Activated CD8-positive, alpha-beta memory T cell treated with anti-CD3 and anti-CD28 coated beads for 24 hours (primary cell): Measurements from ENCODE around the gene GNAO1.

Experiments used
- DNase-seq: peaks from one replicate; pipeline ENCODE4 v3.0.0-alpha.2; 2020

The GNAO1 gene

DNA sequence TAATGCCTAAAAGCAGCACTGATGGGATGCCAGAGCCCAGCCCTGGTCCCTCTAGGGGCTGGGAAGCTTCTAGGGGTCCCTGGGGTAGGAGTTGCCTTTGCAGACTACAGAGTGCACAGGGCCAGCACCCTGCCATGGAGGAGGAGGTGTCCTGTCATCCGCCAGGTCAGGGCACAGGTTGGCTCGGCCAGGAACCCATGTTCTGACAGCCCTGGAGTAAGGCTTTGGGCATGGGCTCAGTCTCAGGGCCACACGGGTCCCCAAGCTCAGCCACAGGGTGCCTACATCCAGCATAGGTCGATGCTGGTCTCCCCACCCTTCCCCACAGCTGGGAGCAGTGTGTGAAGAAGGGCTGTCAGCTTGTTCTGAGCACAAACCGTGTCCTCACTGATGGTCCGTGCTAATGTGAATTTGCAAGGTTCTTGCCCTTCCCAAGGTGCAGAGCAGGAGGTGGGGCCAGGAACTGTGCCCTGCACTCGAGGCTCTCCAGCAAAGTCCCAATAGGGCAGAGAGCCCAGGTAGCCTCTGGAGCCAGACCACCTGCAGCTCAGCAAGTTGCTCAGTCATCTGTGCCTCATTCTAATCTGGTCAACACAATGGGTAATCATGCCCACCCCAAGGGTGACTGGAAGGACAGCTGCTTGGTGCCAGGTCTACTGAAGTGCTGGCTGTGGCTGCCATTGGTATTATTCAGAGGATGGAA lies 161.2 kb downstream of the GNAO1 start:
- DNase-seq = no peak

DNA sequence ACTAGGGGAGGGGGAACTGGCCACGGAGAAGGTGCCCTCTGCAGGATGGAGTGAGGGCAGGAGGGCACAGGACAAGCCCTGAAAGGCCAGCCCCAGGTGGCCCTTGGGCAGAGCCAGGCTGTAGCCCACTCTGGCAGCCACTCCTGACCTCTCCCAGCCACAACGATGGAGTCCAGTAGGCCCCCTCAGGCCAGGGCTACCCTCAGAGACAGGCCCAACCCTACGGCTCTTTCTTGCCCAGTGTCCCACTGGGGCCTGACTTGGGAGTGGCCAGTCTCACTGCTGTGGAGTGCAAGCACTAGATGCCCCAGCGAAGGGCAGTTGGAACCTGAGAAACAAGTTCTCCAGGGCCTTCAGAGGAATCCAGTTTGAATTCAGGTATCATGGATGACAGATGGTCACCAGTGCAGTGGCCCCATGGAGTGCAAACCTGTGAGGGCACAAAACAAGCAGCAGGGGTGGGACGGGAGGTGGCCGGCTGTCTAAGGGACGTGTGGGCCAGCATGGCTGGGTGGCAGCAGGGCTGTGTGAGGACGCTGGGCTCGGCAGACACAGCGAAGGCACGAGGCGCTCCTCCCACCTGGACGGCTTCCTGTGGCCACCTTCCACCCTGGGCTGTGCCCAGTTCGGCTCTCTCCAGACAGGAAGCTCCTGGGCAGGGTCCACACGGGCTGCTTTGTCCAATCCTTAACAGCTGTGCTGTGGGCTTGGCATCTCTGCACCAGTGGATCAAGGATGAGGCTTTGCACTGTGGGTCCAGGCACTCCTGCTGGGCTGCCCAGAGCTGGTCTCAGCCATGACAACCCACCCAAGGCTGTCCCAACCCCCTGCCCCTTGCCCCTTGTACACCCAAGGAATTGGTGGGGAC lies 162.0 kb downstream of the GNAO1 start:
- no peak for DNase-seq

DNA sequence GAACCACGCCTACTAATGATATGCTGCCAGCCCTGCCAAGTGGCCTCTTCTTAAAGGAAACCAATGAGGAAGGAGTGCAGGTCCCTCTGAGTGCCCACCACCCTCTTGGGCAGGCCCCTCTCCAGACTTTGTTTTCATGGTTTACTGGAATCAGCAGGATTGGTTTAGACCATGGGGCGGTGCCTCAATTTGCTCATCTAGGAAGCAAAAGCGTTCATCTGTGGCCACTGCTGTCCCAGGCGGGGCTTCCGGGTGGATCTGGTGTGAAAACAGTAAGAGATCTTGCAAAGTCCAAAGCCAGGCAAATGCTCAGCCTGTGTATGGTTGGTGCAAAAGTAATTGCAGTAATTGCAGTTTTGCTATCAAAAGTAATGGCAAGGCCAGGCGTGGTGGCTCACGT lies 162.7 kb downstream of the GNAO1 start:
- DNase-seq = no peak

- DNase-seq = no peak
Observed at GRCh38 chr16:56354746-56355145, 163.5 kb downstream of the GNAO1 start.

- no peak for DNase-seq
Observed at GRCh38 chr16:56355221-56355620, 163.9 kb downstream of the GNAO1 start.

DNA sequence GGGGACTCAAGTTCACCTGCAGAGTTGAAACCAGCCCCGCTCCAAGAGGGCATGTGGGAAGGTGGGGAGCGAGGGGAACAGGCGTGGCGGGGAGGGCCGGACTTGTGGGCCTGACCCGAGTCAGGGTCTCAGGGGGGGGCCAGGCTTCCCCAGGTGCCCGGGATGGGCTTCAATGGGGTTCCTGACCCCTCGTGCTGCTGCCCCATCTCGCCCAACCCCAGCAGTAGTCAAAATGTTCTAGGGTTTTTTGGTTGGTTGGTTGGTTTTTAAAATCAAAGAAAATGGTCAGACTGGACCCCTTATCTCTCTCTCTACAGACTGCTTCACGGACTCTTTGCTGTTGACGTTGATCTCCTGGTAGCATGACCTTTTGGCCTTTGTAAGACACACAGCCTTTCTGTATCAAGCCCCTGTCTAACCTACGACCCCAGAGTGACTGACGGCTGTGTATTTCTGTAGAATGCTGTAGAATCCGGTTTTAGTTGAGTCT lies 164.5 kb downstream of the GNAO1 start:
- no peak for DNase-seq

DNA sequence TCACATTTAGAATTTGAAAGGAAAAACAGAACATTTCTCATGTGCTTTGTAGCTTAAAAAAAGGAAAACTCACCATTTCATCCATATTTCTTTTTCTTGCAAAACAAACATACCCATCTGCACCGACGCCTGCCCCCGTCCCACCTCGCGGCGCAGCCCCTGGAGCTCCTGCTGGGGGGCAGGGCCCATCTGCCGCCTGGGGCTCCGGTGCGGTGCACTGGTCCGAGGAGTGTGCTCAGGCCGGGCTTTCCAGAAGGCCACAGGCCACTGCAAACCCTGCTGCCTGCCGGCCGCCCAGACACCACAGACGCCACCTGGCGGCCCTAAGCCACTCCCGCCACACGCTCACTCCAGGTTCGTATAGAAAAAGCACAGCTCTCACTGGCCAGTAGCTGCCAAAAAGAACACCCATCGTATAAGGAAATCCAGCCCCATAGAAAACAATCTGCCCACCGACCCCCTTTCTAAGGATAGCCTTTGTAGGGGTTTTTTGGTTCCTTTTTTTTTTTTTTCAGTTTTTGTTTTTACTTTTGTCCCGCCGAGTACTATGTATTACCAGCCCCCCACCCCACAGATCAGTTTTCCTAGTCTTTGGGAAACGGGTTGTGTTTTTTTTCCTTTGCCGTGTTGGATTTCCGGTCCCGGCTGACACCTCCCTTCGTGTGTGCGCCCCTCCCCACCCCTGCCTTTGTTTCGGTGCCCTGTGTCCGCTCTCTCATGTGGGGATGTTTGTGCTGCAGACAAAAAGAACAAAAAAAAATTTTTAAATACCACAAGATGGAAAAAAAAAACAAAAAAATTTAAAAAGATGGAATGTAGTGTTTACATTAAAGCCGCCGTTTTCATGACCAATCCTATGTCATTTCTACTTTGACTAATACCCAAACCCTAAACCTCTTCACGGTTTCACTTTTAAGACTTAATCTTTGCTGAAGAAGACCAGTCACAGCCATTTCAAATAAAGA lies 165.3 kb downstream of the GNAO1 start:
- peak; percentile 75 for DNase-seq

DNA sequence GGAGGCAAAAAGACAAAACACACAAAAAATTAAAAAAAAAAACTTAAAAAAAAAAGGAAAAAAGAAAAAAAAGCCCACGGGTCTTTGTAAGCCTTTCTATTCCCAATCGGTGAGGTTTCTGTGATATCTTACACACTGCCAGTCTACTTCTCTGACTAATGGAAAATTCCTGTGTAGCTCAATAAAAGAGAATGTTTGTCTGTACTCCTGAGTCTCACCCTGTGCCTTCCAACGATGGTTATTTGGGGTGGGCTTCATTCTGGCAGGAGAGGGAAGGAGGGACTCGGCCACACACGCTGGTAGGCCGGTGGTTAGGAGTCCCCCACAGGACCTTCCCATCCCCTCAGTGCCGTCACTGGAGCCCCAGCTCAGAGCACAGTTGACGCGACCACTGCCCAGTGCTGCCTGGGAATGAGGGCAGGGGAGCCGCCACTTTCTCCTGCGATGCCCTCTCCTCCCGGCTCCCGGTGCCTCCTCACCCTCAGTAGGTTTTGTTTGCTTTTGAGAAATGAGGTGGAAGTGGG lies 166.0 kb downstream of the GNAO1 start:
- no peak for DNase-seq

DNA sequence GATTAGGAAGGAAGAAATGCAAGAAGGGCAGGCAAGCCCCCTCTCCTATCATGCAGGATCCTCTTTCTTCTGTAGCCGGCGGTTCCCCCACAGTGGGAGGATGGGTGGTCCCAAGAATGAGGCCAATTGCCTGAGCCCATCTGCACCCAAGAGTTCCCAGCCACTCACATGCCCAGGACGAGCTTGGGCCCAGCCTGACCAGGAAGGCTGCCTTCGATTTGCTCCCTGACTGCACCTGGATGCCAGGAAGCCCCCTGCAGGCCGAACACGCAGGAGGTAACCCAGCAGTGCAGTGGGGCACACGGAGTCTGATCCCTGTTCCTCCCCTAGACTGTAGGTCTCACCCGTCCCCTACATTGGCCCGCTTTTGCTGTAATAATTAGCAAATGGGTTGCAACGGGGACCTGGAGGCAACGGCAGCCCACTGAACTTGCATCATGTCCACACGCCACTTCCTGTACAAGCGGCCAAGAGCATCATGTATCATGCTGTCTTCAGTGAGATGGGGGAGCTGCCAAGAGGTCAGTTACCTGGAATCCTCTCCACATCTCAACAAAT lies 166.6 kb downstream of the GNAO1 start:
- peak; percentile 56 for DNase-seq

DNA sequence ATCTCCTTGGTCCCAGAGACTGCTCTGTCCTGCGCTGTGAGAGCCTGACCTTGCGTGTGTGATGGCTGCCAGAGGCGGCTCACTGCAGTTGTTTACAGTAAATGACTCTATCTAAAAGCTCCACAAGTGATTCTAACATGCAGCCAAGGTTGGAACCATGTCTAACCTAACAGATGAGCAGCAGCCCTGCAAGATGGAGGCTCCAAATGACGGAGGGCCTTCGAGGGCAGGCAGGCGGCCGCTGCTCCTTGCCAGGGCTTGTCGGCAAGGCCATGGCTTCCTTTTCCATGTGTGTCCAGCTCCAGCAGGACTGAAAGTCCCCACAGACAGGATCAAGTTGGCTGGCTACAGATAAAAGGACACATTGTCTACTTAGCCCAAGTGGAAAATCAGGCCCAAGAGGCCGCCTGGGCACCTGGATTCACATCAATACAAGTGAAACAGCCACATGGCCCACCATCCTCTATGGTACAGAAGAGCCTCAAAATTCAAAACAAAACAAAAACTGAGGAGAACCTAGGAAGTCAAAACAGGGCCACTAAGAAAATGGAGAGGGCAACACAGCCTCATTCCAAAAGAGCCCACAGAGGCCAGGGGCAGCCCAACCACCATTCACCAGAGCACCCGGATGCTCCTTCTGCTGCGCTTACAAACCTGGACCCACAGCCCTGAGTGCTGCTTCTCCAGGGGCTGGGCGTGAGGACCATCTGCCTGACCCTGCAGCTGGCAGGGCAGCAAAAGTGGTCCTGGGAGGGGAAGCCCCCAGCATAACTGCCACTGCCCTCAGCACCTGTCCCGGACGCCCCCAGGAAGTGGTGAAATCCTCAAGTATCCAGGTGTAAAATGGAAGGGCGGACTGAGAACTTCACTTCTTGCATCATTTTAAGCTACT lies 169.1 kb downstream of the GNAO1 start:
- peak; percentile 53 for DNase-seq

DNA sequence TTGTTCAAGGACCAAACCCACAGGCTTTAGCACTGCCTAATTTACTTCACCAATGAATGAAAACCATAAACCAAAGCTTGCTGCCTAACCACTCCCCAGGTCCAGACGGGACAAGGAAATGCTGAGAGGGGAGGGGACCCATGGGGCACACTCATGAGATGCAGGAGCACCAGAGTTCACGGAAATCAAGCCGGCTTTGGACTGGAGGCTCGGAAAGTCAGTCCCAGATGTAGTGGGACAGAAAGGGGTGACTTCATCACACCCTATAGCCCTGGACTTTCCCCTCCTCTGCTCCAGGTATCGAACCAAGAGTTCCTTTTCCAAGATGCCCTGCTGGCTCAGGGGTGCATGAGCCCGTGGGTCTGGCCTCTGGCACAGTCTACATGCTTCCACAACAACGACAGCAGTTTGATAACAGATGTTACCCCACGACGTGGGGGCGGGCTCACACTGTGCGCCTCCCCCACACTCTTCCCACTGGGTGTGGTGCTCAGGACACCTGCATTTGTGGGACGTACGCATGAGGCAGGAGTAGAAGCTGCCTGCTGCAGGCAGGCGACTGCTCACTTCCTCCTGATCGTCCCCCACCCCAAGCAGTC lies 170.9 kb downstream of the GNAO1 start:
- DNase-seq = peak; percentile 51

DNA sequence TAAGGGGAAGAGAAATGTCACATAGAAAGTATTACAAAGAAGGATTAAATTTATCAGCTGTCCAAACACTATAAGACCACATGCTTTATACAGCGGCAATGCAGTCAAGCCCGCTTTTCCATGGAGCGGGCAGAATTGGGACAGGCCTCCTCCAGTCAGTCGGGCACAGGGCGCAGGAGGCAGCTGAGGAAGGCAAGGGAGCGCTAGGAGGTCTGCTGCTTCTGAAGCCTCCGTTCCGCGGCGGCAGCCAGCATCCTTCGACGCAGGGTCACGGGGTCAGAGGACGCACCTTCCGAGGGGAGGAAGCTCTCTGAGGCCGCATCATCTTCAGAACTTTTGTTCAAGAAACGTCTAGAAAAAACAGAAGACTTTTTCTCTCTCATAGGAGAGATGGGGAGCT lies 171.4 kb downstream of the GNAO1 start:
- no peak for DNase-seq

GRCh38 chr16:56363181-56363716 lies 172.0 kb downstream of the GNAO1 start:
- no peak for DNase-seq

- DNase-seq = peak; percentile 49
Observed at GRCh38 chr16:56363781-56364565, 172.7 kb downstream of the GNAO1 start.

- DNase-seq = no peak
Observed at GRCh38 chr16:56364865-56365264, 173.6 kb downstream of the GNAO1 start.

- DNase-seq = no peak
Observed at GRCh38 chr16:56365552-56365951, 174.3 kb downstream of the GNAO1 start.

GRCh38 chr16:56366945-56367344 lies 175.7 kb downstream of the GNAO1 start:
- DNase-seq = no peak

- no peak for DNase-seq
Observed at GRCh38 chr16:56367764-56368163, 176.5 kb downstream of the GNAO1 start.

- DNase-seq = no peak
Observed at GRCh38 chr16:56368545-56368944, 177.3 kb downstream of the GNAO1 start.

DNA sequence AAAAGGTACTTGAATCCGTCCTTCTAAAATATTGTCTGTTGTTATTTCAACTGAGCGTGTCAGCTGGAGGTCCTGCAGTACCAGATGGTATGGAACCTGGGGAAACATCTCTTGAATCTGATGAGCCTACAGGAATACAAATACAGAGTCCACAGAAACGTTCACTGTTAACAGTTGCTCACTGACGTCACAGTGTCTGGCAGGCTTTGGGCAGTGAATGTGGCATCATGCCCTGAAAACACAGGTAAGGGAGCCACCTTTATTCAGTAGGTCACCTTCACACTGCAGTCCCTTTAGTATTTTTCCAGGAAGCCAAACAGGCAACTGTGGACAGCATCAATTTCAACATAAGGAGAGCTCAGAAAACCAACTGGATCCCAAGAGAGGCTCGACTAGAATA lies 177.9 kb downstream of the GNAO1 start:
- no peak for DNase-seq
